ENCODE data around the gene RNF152. TPM values are rescaled to one million over a fixed set of nuclear protein-coding genes. Genes with fewer than 3 reads are reported as not detected.

RNF152 gene
- polyA plus RNA-seq, 1 of the 3 experiments (the other 2 are of a cell fraction) = 6.6 TPM

- Histone ChIP-seq H3K4me1 (ENCODE audit: control insufficient read depth in 1 of 2, insufficient read depth in 2 of 2, low read depth in 1 of 2, low read length in 1 of 2) (peaks cover 5 to 16% of the 10 kb centered on the region in 2 experiments; a peak in 3 of 4 replicates), H3K36me3 (replicated peaks in 1 of 2; ENCODE audit: control insufficient read depth in 1 of 2, insufficient read depth in 2 of 2, low read length in 1 of 2) (peaks cover 39 to 42% of the 10 kb centered on the region in 2 experiments), H3K9me3 (no peaks in the 10 kb centered on the region), H3K9me2 (no peaks in the 10 kb centered on the region), H3F3A (replicated peaks; ENCODE audit: insufficient read depth) (no peaks in the 10 kb centered on the region), H3K27me3 (ENCODE audit: insufficient read depth) (no peaks in the 10 kb centered on the region), H3K27ac (ENCODE audit: low read depth in 2 of 2, low read length in 1 of 2) (peak overlapping the region; percentile 3 to 85; a peak in 2 of 4 replicates), H3K4me2 (peak overlapping the region; percentile 90), H4K20me1 (ENCODE audit: insufficient read depth) (peaks cover 56% of the 10 kb centered on the region), H3K79me2 (ENCODE audit: insufficient read depth) (peaks cover 78% of the 10 kb centered on the region), H3K9ac (peak overlapping the region; percentile 87; the same call in 1 of the 2 replicates), H3K4me3 (ENCODE audit: low read depth in 2 of 2, low read length in 1 of 2) (peak overlapping the region; percentile 91 to 95; a peak in 3 of 4 replicates), H2AFZ (ENCODE audit: low read depth) (no peak overlapping the region)
- DNase-seq = no peak
- TF ChIP-seq TCF12 (IDR thresholded peaks at IDR 0.05) (no peak), GABPA (IDR thresholded peaks at IDR 0.05; ENCODE audit: low read depth) (no peak), YY1 (IDR thresholded peaks at IDR 0.05; ENCODE audit: low read depth) (no peak), IRF3 (IDR thresholded peaks at IDR 0.05; ENCODE audit: low read depth, low read length) (no peak), FOSL2 (IDR thresholded peaks at IDR 0.05; ENCODE audit: borderline replicate concordance, low read depth) (no peak)
- TF ChIP-seq, protein P1, sequence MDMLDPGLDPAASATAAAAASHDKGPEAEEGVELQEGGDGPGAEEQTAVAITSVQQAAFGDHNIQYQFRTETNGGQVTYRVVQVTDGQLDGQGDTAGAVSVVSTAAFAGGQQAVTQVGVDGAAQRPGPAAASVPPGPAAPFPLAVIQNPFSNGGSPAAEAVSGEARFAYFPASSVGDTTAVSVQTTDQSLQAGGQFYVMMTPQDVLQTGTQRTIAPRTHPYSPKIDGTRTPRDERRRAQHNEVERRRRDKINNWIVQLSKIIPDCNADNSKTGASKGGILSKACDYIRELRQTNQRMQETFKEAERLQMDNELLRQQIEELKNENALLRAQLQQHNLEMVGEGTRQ (IDR thresholded peaks at IDR 0.05; ENCODE audit: borderline replicate concordance, low read depth, low read length) = no peak
- POLR2A ChIA-PET = no interaction called here
- 75% methylated on average over 2 of the region's 2 CpGs for WGBS (ENCODE audit: low lambda C conversion rate)
- CTCF ChIA-PET = interaction anchor here (1.1 to 1.7 kb wide), 3 partner anchors 10 to 309 kb away, joined by 5 to 7 read pairs (median 5); no protein-coding TSS in a partner anchor
Measured at GRCh38 chr18:61891271-61891670, 1.5 kb downstream of the RNF152 start.

DNA sequence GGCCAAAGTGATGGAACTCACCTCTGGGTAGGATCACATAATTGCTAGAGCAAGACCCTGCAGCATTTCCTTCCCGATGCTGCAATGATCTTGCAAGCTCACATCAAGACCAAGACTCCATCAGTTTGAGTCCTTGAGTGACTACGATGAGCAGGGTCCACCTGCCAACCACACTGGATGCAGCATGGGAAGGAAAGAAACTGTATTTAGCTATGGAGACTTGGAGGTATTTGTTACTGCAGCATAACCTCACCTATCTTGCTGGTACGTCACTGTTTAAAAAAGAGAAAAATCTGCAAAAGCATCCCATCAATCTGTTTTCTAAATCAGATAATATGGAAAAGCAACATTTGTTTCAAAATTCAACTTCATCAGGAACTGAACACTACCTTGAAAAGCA lies 2.5 kb downstream of the RNF152 start:
- Histone ChIP-seq H4K20me1 (ENCODE audit: insufficient read depth) (peaks cover 56% of the 10 kb centered on the region), H3K4me1 (ENCODE audit: control insufficient read depth in 1 of 2, insufficient read depth in 2 of 2, low read depth in 1 of 2, low read length in 1 of 2) (peaks cover 5 to 14% of the 10 kb centered on the region in 2 experiments; a peak in 3 of 4 replicates), H3F3A (replicated peaks; ENCODE audit: insufficient read depth) (no peaks in the 10 kb centered on the region), H3K9me3 (no peaks in the 10 kb centered on the region), H3K4me3 (ENCODE audit: low read depth in 2 of 2, low read length in 1 of 2) (no peak overlapping the region), H3K9ac (no peak overlapping the region), H3K36me3 (replicated peaks in 1 of 2; ENCODE audit: control insufficient read depth in 1 of 2, insufficient read depth in 2 of 2, low read length in 1 of 2) (peaks cover 43 to 44% of the 10 kb centered on the region in 2 experiments), H3K9me2 (no peaks in the 10 kb centered on the region), H3K27ac (ENCODE audit: low read depth in 2 of 2, low read length in 1 of 2) (no peak overlapping the region), H2AFZ (ENCODE audit: low read depth) (no peak overlapping the region), H3K27me3 (ENCODE audit: insufficient read depth) (no peaks in the 10 kb centered on the region), H3K79me2 (ENCODE audit: insufficient read depth) (peaks cover 87% of the 10 kb centered on the region), H3K4me2 (no peak overlapping the region)
- WGBS (ENCODE audit: low lambda C conversion rate) = 94% methylated on average over 3 of the region's 3 CpGs
- TF ChIP-seq GATA2 (CRISPR knock-in tag; IDR thresholded peaks at IDR 0.05) = no peak
- TF ChIP-seq, protein P2, sequence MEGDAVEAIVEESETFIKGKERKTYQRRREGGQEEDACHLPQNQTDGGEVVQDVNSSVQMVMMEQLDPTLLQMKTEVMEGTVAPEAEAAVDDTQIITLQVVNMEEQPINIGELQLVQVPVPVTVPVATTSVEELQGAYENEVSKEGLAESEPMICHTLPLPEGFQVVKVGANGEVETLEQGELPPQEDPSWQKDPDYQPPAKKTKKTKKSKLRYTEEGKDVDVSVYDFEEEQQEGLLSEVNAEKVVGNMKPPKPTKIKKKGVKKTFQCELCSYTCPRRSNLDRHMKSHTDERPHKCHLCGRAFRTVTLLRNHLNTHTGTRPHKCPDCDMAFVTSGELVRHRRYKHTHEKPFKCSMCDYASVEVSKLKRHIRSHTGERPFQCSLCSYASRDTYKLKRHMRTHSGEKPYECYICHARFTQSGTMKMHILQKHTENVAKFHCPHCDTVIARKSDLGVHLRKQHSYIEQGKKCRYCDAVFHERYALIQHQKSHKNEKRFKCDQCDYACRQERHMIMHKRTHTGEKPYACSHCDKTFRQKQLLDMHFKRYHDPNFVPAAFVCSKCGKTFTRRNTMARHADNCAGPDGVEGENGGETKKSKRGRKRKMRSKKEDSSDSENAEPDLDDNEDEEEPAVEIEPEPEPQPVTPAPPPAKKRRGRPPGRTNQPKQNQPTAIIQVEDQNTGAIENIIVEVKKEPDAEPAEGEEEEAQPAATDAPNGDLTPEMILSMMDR (IDR thresholded peaks at IDR 0.05) = no peak
- no peak for TF ChIP-seq FOXJ3 (CRISPR knock-in tag; IDR thresholded peaks at IDR 0.05)
- TF ChIP-seq NRF1 (IDR thresholded peaks at IDR 0.05; ENCODE audit: low read depth, low read length) = no peak
- no peak for TF ChIP-seq MEF2A (IDR thresholded peaks at IDR 0.05; ENCODE audit: borderline replicate concordance, low read depth)
- TF ChIP-seq, protein P1 (IDR thresholded peaks at IDR 0.05; ENCODE audit: borderline replicate concordance, low read depth, low read length) = no peak
- no peak for TF ChIP-seq FOSL2 (IDR thresholded peaks at IDR 0.05; ENCODE audit: borderline replicate concordance, low read depth)
- TF ChIP-seq TCF12 (IDR thresholded peaks at IDR 0.05) = no peak
- no peak for TF ChIP-seq SIN3A (IDR thresholded peaks at IDR 0.05; ENCODE audit: borderline replicate concordance, low read depth, low read length)
- no peak for TF ChIP-seq ELF1 (IDR thresholded peaks at IDR 0.05)
- no peak for TF ChIP-seq NFIC (IDR thresholded peaks at IDR 0.05; ENCODE audit: borderline replicate concordance)
- no peak for TF ChIP-seq SMC3 (IDR thresholded peaks at IDR 0.05; ENCODE audit: low read depth, low read length)
- TF ChIP-seq RAD21 (IDR thresholded peaks at IDR 0.05; ENCODE audit: low read length) = no peak
- no peak for TF ChIP-seq RCOR1 (IDR thresholded peaks at IDR 0.05; ENCODE audit: low read length)
- CTCF ChIA-PET = interaction anchor here (1.1 to 1.7 kb wide), 4 partner anchors 11 to 308 kb away, joined by 3 to 7 read pairs (median 5); no protein-coding TSS in a partner anchor
- no peak for DNase-seq
- POLR2A ChIA-PET = no interaction called here
